HEK293 (cell line): ENCODE results near the gene KLC1.

Experiments used
- ZNF121 ChIP-seq: fragments of 450-650 bp; formaldehyde crosslinking; IDR thresholded peaks from 2 replicates; pipeline ENCODE4 v1.5.1; 2016; ENCODE audit warnings: missing biosample characterization, missing genetic modification characterization
- ZNF239 ChIP-seq: fragments of 450-650 bp; formaldehyde crosslinking; IDR thresholded peaks from 2 replicates; pipeline ENCODE4 v1.5.1; 2016; ENCODE audit warnings: missing biosample characterization, missing genetic modification characterization
- ZNF660 ChIP-seq: fragments of 450-650 bp; IDR thresholded peaks from 2 replicates; pipeline ENCODE4 v1.5.1; 2018; ENCODE audit warnings: missing biosample characterization, mild to moderate bottlenecking, missing genetic modification characterization

GRCh38 chr14:103718572-103718971, 89.6 kb downstream of the KLC1 start:
- TF ChIP-seq ZNF239 (no peak), ZNF121 (tag by site-specific recombination) (no peak), ZNF660 (tag by site-specific recombination) (no peak)
